AML-193 (cell line): ENCODE results near the gene PHRF1.
A peak's percentile ranks its signal among the peaks of the same experiment; 100 is the strongest.

Source experiments
- DNase-seq, 2 experiments: peaks; one replicate each; lab custom pipeline; 2025; lab: John Stamatoyannopoulos, UW

PHRF1 gene

GRCh38 chr11:575313-575995, 816 bp upstream of the PHRF1 start:
- DNase-seq: peak in 1 of 2 experiments; percentile 69

- no peak for DNase-seq
Measured at GRCh38 chr11:576811-577610, 741 bp downstream of the PHRF1 start.

GRCh38 chr11:577611-577894, 1.3 kb downstream of the PHRF1 start:
- no peak for DNase-seq

GRCh38 chr11:578276-579035, 2.2 kb downstream of the PHRF1 start:
- DNase-seq: no peak

GRCh38 chr11:579830-580601, 3.7 kb downstream of the PHRF1 start:
- no peak for DNase-seq

GRCh38 chr11:581342-581741, 5.1 kb downstream of the PHRF1 start:
- DNase-seq: no peak

GRCh38 chr11:581752-582151, 5.5 kb downstream of the PHRF1 start:
- DNase-seq: no peak

- no peak for DNase-seq
Measured at GRCh38 chr11:584287-584686, 8.0 kb downstream of the PHRF1 start.

GRCh38 chr11:586376-587316, 10.4 kb downstream of the PHRF1 start:
- no peak for DNase-seq

GRCh38 chr11:587546-587945, 11.3 kb downstream of the PHRF1 start:
- DNase-seq: no peak

- DNase-seq: peak; percentile 11 to 21
Measured at GRCh38 chr11:587978-588380, 11.7 kb downstream of the PHRF1 start.

GRCh38 chr11:589798-590197, 13.5 kb downstream of the PHRF1 start:
- no peak for DNase-seq

GRCh38 chr11:590997-591396, 14.7 kb downstream of the PHRF1 start:
- DNase-seq: no peak

GRCh38 chr11:592501-592900, 16.2 kb downstream of the PHRF1 start:
- no peak for DNase-seq

GRCh38 chr11:592918-593317, 16.6 kb downstream of the PHRF1 start:
- no peak for DNase-seq

- no peak for DNase-seq
Measured at GRCh38 chr11:593347-593746, 17.1 kb downstream of the PHRF1 start.

- no peak for DNase-seq
Measured at GRCh38 chr11:595400-595799, 19.1 kb downstream of the PHRF1 start.

- no peak for DNase-seq
Measured at GRCh38 chr11:596374-596773, 20.1 kb downstream of the PHRF1 start.

GRCh38 chr11:597166-597725, 21.0 kb downstream of the PHRF1 start:
- DNase-seq: no peak

GRCh38 chr11:598005-598680, 21.9 kb downstream of the PHRF1 start:
- DNase-seq: no peak
